ELF-1 (cell line): ENCODE results near the gene NFAM1.
A peak's percentile ranks its signal among the peaks of the same experiment; 100 is the strongest.

Experiments
- DNase-seq: peaks from one replicate; pipeline ENCODE4 v3.0.0-alpha.2; 2016; ENCODE audit warnings: low read depth, low spot score

NFAM1 gene

GRCh38 chr22:42335839-42336378, 96.3 kb downstream of the NFAM1 start:
- DNase-seq = no peak

GRCh38 chr22:42334875-42335512, 97.2 kb downstream of the NFAM1 start:
- no peak for DNase-seq

- no peak for DNase-seq
These were observed 98.7 kb downstream of the NFAM1 start for GRCh38 chr22:42333544-42333943.

- no peak for DNase-seq
These were observed 100.1 kb downstream of the NFAM1 start for GRCh38 chr22:42332089-42332488.

GRCh38 chr22:42331014-42331413, 101.2 kb downstream of the NFAM1 start:
- peak; percentile 68 for DNase-seq
